ENCODE results near the gene ATP8A1. TPM values are rescaled to one million over a fixed set of nuclear protein-coding genes. Genes with fewer than 3 reads are reported as not detected.

ATP8A1 gene
- total and polyA plus RNA-seq, 4 donors, result 39.0 to 247 (median 83.1) TPM

GRCh38 chr4:42396752-42397634 is 259.9 kb downstream of the ATP8A1 start, which contains the start of gene SHISA3:
TSS of gene SHISA3 (plus strand) at chr4:42397488. CDS start at chr4:42398057, 569 bp downstream.
- Histone ChIP-seq H3K4me3 (ENCODE audit: low read depth, low read length) (peak within 1 kb of the TSS; percentile 44), H3K36me3 (ENCODE audit: control insufficient read depth, insufficient read depth, low read length) (no peaks in the 10 kb centered on the region), H3K4me1 (ENCODE audit: control insufficient read depth, insufficient read depth, low read length) (peaks cover 33% of the 10 kb centered on the region), H3K27ac (ENCODE audit: low read depth, low read length) (no peak within 1 kb of the TSS), H3K27me3 (ENCODE audit: control insufficient read depth, insufficient read depth, low read length) (peaks cover 65% of the 10 kb centered on the region), H3K9me3 (ENCODE audit: control insufficient read depth, insufficient read depth, low read length) (no peaks in the 10 kb centered on the region)
- WGBS (ENCODE audit: insufficient coverage), result 1% methylated on average over 58 of the region's 61 CpGs
- peak in 2 of 6 donors; percentile 50 to 63 for DNase-seq (ENCODE audit: low read depth in 4 of 6, low spot score in 6 of 6)

- H3K4me3 ChIP-seq (ENCODE audit: low read depth, low read length), result no peak overlapping the region
Measured at GRCh38 chr4:42396361-42396751, 260.5 kb downstream of the ATP8A1 start.

GRCh38 chr4:42395595-42395994 is 261.3 kb downstream of the ATP8A1 start:
- H3K27ac ChIP-seq (ENCODE audit: low read depth, low read length), result no peak overlapping the region
- H3K4me1 ChIP-seq (ENCODE audit: control insufficient read depth, insufficient read depth, low read length), result peaks cover 33% of the 10 kb centered on the region
- no peaks in the 10 kb centered on the region for H3K9me3 ChIP-seq (ENCODE audit: control insufficient read depth, insufficient read depth, low read length)
- H3K36me3 ChIP-seq (ENCODE audit: control insufficient read depth, insufficient read depth, low read length), result no peaks in the 10 kb centered on the region
- H3K4me3 ChIP-seq (ENCODE audit: low read depth, low read length), result no peak overlapping the region
- no CpG with 5 or more reads among the region's 1 CpG for WGBS (ENCODE audit: insufficient coverage)
- peaks cover 55% of the 10 kb centered on the region for H3K27me3 ChIP-seq (ENCODE audit: control insufficient read depth, insufficient read depth, low read length)
- DNase-seq (ENCODE audit: low read depth in 4 of 6, low spot score in 6 of 6), result no peak

More at GRCh38 chr4:42396361-42396751, 260.5 kb downstream of the ATP8A1 start:
- H3K27me3 ChIP-seq (ENCODE audit: control insufficient read depth, insufficient read depth, low read length), result peaks cover 63% of the 10 kb centered on the region
- no peaks in the 10 kb centered on the region for H3K36me3 ChIP-seq (ENCODE audit: control insufficient read depth, insufficient read depth, low read length)
- H3K4me1 ChIP-seq (ENCODE audit: control insufficient read depth, insufficient read depth, low read length), result peaks cover 33% of the 10 kb centered on the region
- peak in 1 of 6 donors; percentile 24 for DNase-seq (ENCODE audit: low read depth in 4 of 6, low spot score in 6 of 6)
- 30% methylated on average over 15 of the region's 17 CpGs for WGBS (ENCODE audit: insufficient coverage)
- H3K27ac ChIP-seq (ENCODE audit: low read depth, low read length), result no peak overlapping the region
- H3K9me3 ChIP-seq (ENCODE audit: control insufficient read depth, insufficient read depth, low read length), result no peaks in the 10 kb centered on the region

- no peak overlapping the region for H3K27ac ChIP-seq (ENCODE audit: low read depth, low read length)
- DNase-seq (ENCODE audit: low read depth in 4 of 6, low spot score in 6 of 6), result no peak
- 68% methylated on average over 3 of the region's 4 CpGs for WGBS (ENCODE audit: insufficient coverage)
- H3K4me3 ChIP-seq (ENCODE audit: low read depth, low read length), result no peak overlapping the region
- no peaks in the 10 kb centered on the region for H3K36me3 ChIP-seq (ENCODE audit: control insufficient read depth, insufficient read depth, low read length)
- peaks cover 12% of the 10 kb centered on the region for H3K4me1 ChIP-seq (ENCODE audit: control insufficient read depth, insufficient read depth, low read length)
- no peaks in the 10 kb centered on the region for H3K9me3 ChIP-seq (ENCODE audit: control insufficient read depth, insufficient read depth, low read length)
- peaks cover 26% of the 10 kb centered on the region for H3K27me3 ChIP-seq (ENCODE audit: control insufficient read depth, insufficient read depth, low read length)
Measured at GRCh38 chr4:42392436-42392835, 264.5 kb downstream of the ATP8A1 start.

- Histone ChIP-seq H3K4me1 (ENCODE audit: control insufficient read depth, insufficient read depth, low read length) (peaks cover 8% of the 10 kb centered on the region), H3K27ac (ENCODE audit: low read depth, low read length) (no peak overlapping the region), H3K27me3 (ENCODE audit: control insufficient read depth, insufficient read depth, low read length) (peaks cover 21% of the 10 kb centered on the region), H3K36me3 (ENCODE audit: control insufficient read depth, insufficient read depth, low read length) (no peaks in the 10 kb centered on the region), H3K9me3 (ENCODE audit: control insufficient read depth, insufficient read depth, low read length) (no peaks in the 10 kb centered on the region), H3K4me3 (ENCODE audit: low read depth, low read length) (no peak overlapping the region)
- no peak for DNase-seq (ENCODE audit: low read depth in 4 of 6, low spot score in 6 of 6)
- WGBS (ENCODE audit: insufficient coverage), result 27% methylated on average over 3 of the region's 5 CpGs
Measured at GRCh38 chr4:42391981-42392380, 264.9 kb downstream of the ATP8A1 start.

- 48% methylated on average over 2 of the region's 2 CpGs for WGBS (ENCODE audit: insufficient coverage)
- H3K36me3 ChIP-seq (ENCODE audit: control insufficient read depth, insufficient read depth, low read length), result no peaks in the 10 kb centered on the region
Measured at GRCh38 chr4:42391355-42391664, 265.6 kb downstream of the ATP8A1 start.

GRCh38 chr4:42390622-42391354 is 266.1 kb downstream of the ATP8A1 start:
- no peak overlapping the region for H3K27ac ChIP-seq (ENCODE audit: low read depth, low read length)
- no peaks in the 10 kb centered on the region for H3K4me1 ChIP-seq (ENCODE audit: control insufficient read depth, insufficient read depth, low read length)
- H3K27me3 ChIP-seq (ENCODE audit: control insufficient read depth, insufficient read depth, low read length), result peaks cover 11% of the 10 kb centered on the region
- no peak overlapping the region for H3K4me3 ChIP-seq (ENCODE audit: low read depth, low read length)
- no peaks in the 10 kb centered on the region for H3K36me3 ChIP-seq (ENCODE audit: control insufficient read depth, insufficient read depth, low read length)
- 54% methylated on average over 6 of the region's 10 CpGs for WGBS (ENCODE audit: insufficient coverage)
- H3K9me3 ChIP-seq (ENCODE audit: control insufficient read depth, insufficient read depth, low read length), result no peaks in the 10 kb centered on the region
- no peak for DNase-seq (ENCODE audit: low read depth in 4 of 6, low spot score in 6 of 6)

More at GRCh38 chr4:42391355-42391664, 265.6 kb downstream of the ATP8A1 start:
- peak in 1 of 6 donors; percentile 51 for DNase-seq (ENCODE audit: low read depth in 4 of 6, low spot score in 6 of 6)
- Histone ChIP-seq H3K9me3 (ENCODE audit: control insufficient read depth, insufficient read depth, low read length) (no peaks in the 10 kb centered on the region), H3K4me1 (ENCODE audit: control insufficient read depth, insufficient read depth, low read length) (peaks cover 1% of the 10 kb centered on the region), H3K27ac (ENCODE audit: low read depth, low read length) (no peak overlapping the region), H3K4me3 (ENCODE audit: low read depth, low read length) (no peak overlapping the region), H3K27me3 (ENCODE audit: control insufficient read depth, insufficient read depth, low read length) (peaks cover 15% of the 10 kb centered on the region)

GRCh38 chr4:42385516-42385915 is 271.4 kb downstream of the ATP8A1 start:
- H3K4me1 ChIP-seq (ENCODE audit: control insufficient read depth, insufficient read depth, low read length), result no peaks in the 10 kb centered on the region
- no peak for DNase-seq (ENCODE audit: low read depth in 4 of 6, low spot score in 6 of 6)

GRCh38 chr4:42381666-42382065 is 275.2 kb downstream of the ATP8A1 start:
- WGBS (ENCODE audit: insufficient coverage), result no CpG with 5 or more reads among the region's 2 CpGs
- no peaks in the 10 kb centered on the region for H3K36me3 ChIP-seq (ENCODE audit: control insufficient read depth, insufficient read depth, low read length)

More at GRCh38 chr4:42385516-42385915, 271.4 kb downstream of the ATP8A1 start:
- WGBS (ENCODE audit: insufficient coverage), result no CpG with 5 or more reads among the region's 1 CpG
- no peaks in the 10 kb centered on the region for H3K27me3 ChIP-seq (ENCODE audit: control insufficient read depth, insufficient read depth, low read length)
- no peaks in the 10 kb centered on the region for H3K9me3 ChIP-seq (ENCODE audit: control insufficient read depth, insufficient read depth, low read length)
- no peak overlapping the region for H3K27ac ChIP-seq (ENCODE audit: low read depth, low read length)
- no peaks in the 10 kb centered on the region for H3K36me3 ChIP-seq (ENCODE audit: control insufficient read depth, insufficient read depth, low read length)
- no peak overlapping the region for H3K4me3 ChIP-seq (ENCODE audit: low read depth, low read length)

More at GRCh38 chr4:42381666-42382065, 275.2 kb downstream of the ATP8A1 start:
- Histone ChIP-seq H3K9me3 (ENCODE audit: control insufficient read depth, insufficient read depth, low read length) (no peaks in the 10 kb centered on the region), H3K27me3 (ENCODE audit: control insufficient read depth, insufficient read depth, low read length) (no peaks in the 10 kb centered on the region), H3K27ac (ENCODE audit: low read depth, low read length) (no peak overlapping the region), H3K4me3 (ENCODE audit: low read depth, low read length) (no peak overlapping the region), H3K4me1 (ENCODE audit: control insufficient read depth, insufficient read depth, low read length) (no peaks in the 10 kb centered on the region)
- peak in 1 of 6 donors; percentile 82 for DNase-seq (ENCODE audit: low read depth in 4 of 6, low spot score in 6 of 6)

All from spinal cord (tissue), 10 donors.